Adrenal gland (tissue), 12 donors: ENCODE measurements around the gene REEP1. TPM values are rescaled to one million over a fixed set of nuclear protein-coding genes. Genes with fewer than 3 reads are reported as not detected.

Experiments
- DNase-seq, 7 donors: peaks; one replicate each; pipeline ENCODE4 v3.0.0-alpha.2; 2019 to 2020
- H3K27ac ChIP-seq, 5 donors: fragments of 200-600 bp; sonication (generic) in 4 of 5; 1 replicate in 3 of 5; 2 replicates in 2 of 5; pipeline versions ENCODE4 v1.5.1 to v1.8.0; 2016 to 2020; ENCODE audit warnings: mild to moderate bottlenecking in 1 of 5
- H3K27me3 ChIP-seq: fragments of 200-600 bp; 2 replicates; pipeline ENCODE4 v1.8.0; 2021
- H3K36me3 ChIP-seq, 2 donors: fragments of 200-600 bp; replicated peaks in 1 of 2; 1 replicate in 1 of 2; 2 replicates in 1 of 2; pipeline versions ENCODE4 v1.5.1 to v1.8.0; 2018 to 2022
- H3K4me1 ChIP-seq, 2 donors: fragments of 200-600 bp; replicated peaks in 1 of 2; 1 replicate in 1 of 2; 2 replicates in 1 of 2; pipeline versions ENCODE4 v1.5.1 to v1.8.0; 2018 to 2021
- H3K4me3 ChIP-seq, 4 donors: fragments of 200-600 bp; sonication (generic) in 3 of 4; one replicate each; pipeline ENCODE4 v1.5.1; 2016 to 2018
- H3K9me3 ChIP-seq, 3 donors: fragments of 200-600 bp; sonication (generic) in 1 of 3; replicated peaks in 1 of 3; 1 replicate in 2 of 3; 2 replicates in 1 of 3; pipeline versions ENCODE4 v1.5.1 to v1.8.0; 2016 to 2021
- CTCF ChIP-seq, 6 experiments: fragments of 450-650 bp in 4 of 6; fragments of 200-600 bp in 2 of 6; sonication (generic) in 1 of 6; IDR thresholded peaks; 1 replicate in 5 of 6; 2 replicates in 1 of 6; pipeline versions ENCODE4 v1.5.1 to v1.8.0; 2016 to 2021; ENCODE audit warnings: antibody characterized with exemption in 6 of 6, mild to moderate bottlenecking in 2 of 6, moderate library complexity in 1 of 6
- POLR2A ChIP-seq, 2 donors: fragments of 450-650 bp; IDR thresholded peaks; one replicate each; pipeline ENCODE4 v1.6.1; 2017; ENCODE audit warnings: antibody characterized with exemption in 2 of 2, mild to moderate bottlenecking in 2 of 2, moderate library complexity in 1 of 2
- WGBS, 4 donors: extraction: QIAGEN DNeasy Blood & Tissue Kit in 2 of 4; methylation state at CpG; one replicate each; pipeline versions ENCODE4 v1.1.5 to v1.1.7; 2013 to 2017; 5-methylcytosine and 5-hydroxymethylcytosine counted together
- intact Hi-C, 2 donors: fragments of 100-400 bp; cut with DNase I; formaldehyde crosslinking; loops; one replicate each; pipeline versions ENCODE4 v1.14.1 to v1.15.0; 2022 to 2023
- polyA plus RNA-seq, 3 donors: library from polyadenylated mRNA; stranded (reverse); fragments of 200-250 nt in 2 of 3; fragments of 350-450 nt in 1 of 3; fragmentation: Illumina TruSeq in 1 of 3; extraction: RNeasy Lipid Tissue Mini Kit (QIAGEN cat#74804) in 1 of 3; gene quantifications; one replicate each; pipeline ENCODE4 v1.2.3, GENCODE V29; 2013 to 2014
- total RNA-seq, 9 donors: library from RNA; depleted of rRNA in 4 of 9; stranded (reverse); fragments of >200 nt in 4 of 9; fragments of 120-200 nt in 1 of 9; fragmentation: NEBNext Ultra II Directional in 1 of 9; extraction: Animal tissue kit (Norgen Biotek cat#: 25700) in 1 of 9; gene quantifications; one replicate each; pipeline versions ENCODE4 v1.1.0 to v1.2.4, GENCODE V29; 2013 to 2023
- donor health status: healthy with polysubstance abuse.
- donor health status: Bipolar disorder and iron deficiency.
- donor health status: DM: yes; HTN: yes; CAD: no.
- donor health status: DM: no; HTN: no; CAD: no.
- donor health status: DM: no; HTN: no; CAD: no.
- donor health status: DM: yes; HTN: yes; CAD: no.

REEP1 gene
- total and polyA plus RNA-seq, 12 donors, result 0.36 to 9.3 (median 3.1) TPM

DNA sequence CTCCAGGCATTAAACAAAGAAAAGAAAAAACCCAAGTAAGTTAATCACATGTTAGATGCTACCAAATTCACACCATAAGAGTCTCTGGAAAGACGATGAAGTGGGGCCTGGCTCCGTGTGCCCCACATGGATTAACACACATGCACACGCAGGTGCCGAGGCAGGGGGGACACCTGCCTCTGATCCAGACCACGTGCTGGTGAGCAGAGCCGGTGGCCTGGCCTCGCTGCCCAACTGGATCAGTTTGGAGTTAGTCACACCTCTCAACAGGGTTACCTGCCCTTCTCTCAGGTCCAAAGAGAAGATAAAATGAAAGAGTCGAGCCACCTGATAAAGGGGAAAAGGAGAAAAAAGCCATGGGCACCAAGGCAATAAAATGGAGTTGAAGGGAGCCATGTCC, 97.7 kb downstream of the REEP1 start:
- 86 to 97% (median 92%) methylated on average over 7 to 8 of the region's 8 CpGs for WGBS, 4 donors
- H3K4me1 ChIP-seq, result no peaks in the 10 kb centered on the region
- no peak overlapping the region for H3K27ac ChIP-seq

GRCh38 chr2:86239326-86239725, 98.1 kb downstream of the REEP1 start:
- Histone ChIP-seq H3K4me3 (no peak overlapping the region), H3K4me1 (no peaks in the 10 kb centered on the region), H3K9me3 (no peaks in the 10 kb centered on the region), H3K27me3 (no peaks in the 10 kb centered on the region), H3K36me3 (no peaks in the 10 kb centered on the region), H3K27ac (no peak overlapping the region)
- 61 to 79% (median 71%) methylated on average over 4 of the region's 4 CpGs for WGBS, 4 donors
- TF ChIP-seq CTCF (IDR thresholded peaks at IDR 0.05) (no peak), POLR2A (IDR thresholded peaks at IDR 0.05) (no peak)
- no peak for DNase-seq
- intact Hi-C loops, result no loop called here

More for the DNA sequence above, 97.7 kb downstream of the REEP1 start:
- Histone ChIP-seq H3K9me3 (no peaks in the 10 kb centered on the region), H3K36me3 (no peaks in the 10 kb centered on the region), H3K27me3 (no peaks in the 10 kb centered on the region), H3K4me3 (no peak overlapping the region)
- intact Hi-C loops, result no loop called here
- TF ChIP-seq CTCF (IDR thresholded peaks at IDR 0.05), result no peak
- no peak for TF ChIP-seq POLR2A (IDR thresholded peaks at IDR 0.05)
- no peak for DNase-seq

GRCh38 chr2:86238354-86238753, 99.1 kb downstream of the REEP1 start:
- H3K27ac ChIP-seq, result no peak overlapping the region
- TF ChIP-seq POLR2A (IDR thresholded peaks at IDR 0.05) (no peak), CTCF (IDR thresholded peaks at IDR 0.05) (no peak)
- DNase-seq, result no peak

GRCh38 chr2:86237172-86237571, 100.3 kb downstream of the REEP1 start:
- Histone ChIP-seq H3K27ac (no peak overlapping the region), H3K27me3 (no peaks in the 10 kb centered on the region), H3K9me3 (no peaks in the 10 kb centered on the region), H3K36me3 (no peaks in the 10 kb centered on the region), H3K4me1 (no peaks in the 10 kb centered on the region), H3K4me3 (no peak overlapping the region)
- DNase-seq, result no peak
- 72 to 81% (median 74%) methylated on average over 5 of the region's 5 CpGs for WGBS, 4 donors
- TF ChIP-seq CTCF (IDR thresholded peaks at IDR 0.05) (no peak), POLR2A (IDR thresholded peaks at IDR 0.05) (no peak)
- intact Hi-C loops, result no loop called here

More at GRCh38 chr2:86238354-86238753, 99.1 kb downstream of the REEP1 start:
- whole genome bisulfite sequencing, 4 donors, result 74 to 86% (median 84%) methylated on average over 5 of the region's 5 CpGs
- Histone ChIP-seq H3K9me3 (no peaks in the 10 kb centered on the region), H3K36me3 (no peaks in the 10 kb centered on the region), H3K27me3 (no peaks in the 10 kb centered on the region), H3K4me1 (no peaks in the 10 kb centered on the region), H3K4me3 (no peak overlapping the region)
- intact Hi-C loops, result no loop called here
